Astrocyte of the cerebellum (primary cell): Measurements from ENCODE around the gene DENND1B.
"Not testable (repeated sequence)": the region's sequence is repeated elsewhere in the genome, so short reads cannot be mapped to it uniquely, and the experiment has no call there.

Experiments
- DNase-seq: peaks from one replicate; pipeline ENCODE4 v3.0.0-alpha.2; 2011; ENCODE audit warnings: low read depth
- H3K4me3 ChIP-seq: 2 replicates; pipeline ENCODE4 v1.5.1; 2011; ENCODE audit warnings: mild to moderate bottlenecking, low read depth, low read length, moderate library complexity
- in situ Hi-C: cut with HindIII; loops from 2 replicates; pipeline ENCODE4 v1.10.0; 2017; ENCODE audit warnings: low sequenced_read_pairs
- TF ChIP-seq, protein P1 (sequence below): IDR thresholded peaks from 2 replicates; pipeline ENCODE4 v1.5.1; 2012; ENCODE audit warnings: low read length, low read depth, moderate library complexity, mild to moderate bottlenecking; ENCODE audit errors: missing control alignments

Gene DENND1B

DNA sequence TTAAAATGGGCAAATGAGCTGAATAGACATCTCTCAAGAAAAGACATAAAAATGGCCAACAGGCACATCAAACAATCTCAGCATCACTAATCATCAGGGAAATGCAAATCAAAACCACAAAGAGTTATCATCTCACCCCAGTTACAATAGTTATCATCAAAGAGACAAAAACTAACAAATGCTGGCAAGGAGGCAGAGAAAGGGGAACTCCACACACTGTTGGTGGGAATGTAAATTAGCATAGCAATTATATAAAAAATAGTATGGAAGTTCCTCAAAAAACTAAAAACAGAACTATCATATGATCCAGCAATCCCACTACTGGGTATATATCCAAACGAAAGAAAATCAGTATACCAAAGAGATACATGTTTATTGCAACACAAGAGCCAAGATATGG lies 68.7 kb downstream of the DENND1B start:
- no peak overlapping the region for H3K4me3 ChIP-seq
- TF ChIP-seq, protein P1, sequence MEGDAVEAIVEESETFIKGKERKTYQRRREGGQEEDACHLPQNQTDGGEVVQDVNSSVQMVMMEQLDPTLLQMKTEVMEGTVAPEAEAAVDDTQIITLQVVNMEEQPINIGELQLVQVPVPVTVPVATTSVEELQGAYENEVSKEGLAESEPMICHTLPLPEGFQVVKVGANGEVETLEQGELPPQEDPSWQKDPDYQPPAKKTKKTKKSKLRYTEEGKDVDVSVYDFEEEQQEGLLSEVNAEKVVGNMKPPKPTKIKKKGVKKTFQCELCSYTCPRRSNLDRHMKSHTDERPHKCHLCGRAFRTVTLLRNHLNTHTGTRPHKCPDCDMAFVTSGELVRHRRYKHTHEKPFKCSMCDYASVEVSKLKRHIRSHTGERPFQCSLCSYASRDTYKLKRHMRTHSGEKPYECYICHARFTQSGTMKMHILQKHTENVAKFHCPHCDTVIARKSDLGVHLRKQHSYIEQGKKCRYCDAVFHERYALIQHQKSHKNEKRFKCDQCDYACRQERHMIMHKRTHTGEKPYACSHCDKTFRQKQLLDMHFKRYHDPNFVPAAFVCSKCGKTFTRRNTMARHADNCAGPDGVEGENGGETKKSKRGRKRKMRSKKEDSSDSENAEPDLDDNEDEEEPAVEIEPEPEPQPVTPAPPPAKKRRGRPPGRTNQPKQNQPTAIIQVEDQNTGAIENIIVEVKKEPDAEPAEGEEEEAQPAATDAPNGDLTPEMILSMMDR = no peak
- DNase-seq = no peak
- in situ Hi-C loops = no loop called here

DNA sequence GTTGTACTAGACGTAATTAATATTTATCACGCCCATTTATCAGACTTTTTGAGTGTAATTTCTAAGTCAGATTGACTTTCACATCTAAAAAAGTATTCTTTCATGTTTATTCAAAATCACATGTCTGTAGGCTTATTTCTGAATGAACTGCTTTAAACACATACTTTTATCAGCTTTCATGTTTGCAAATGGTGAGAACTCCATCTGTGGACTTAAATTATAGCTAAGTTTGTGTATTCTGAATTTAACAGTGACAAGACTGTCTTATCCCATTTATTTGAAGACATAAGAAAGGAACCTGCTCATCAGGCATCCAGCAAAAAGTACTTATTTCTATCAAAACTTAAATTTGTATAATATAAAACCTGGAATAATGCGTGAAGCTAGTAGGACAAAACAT lies 69.3 kb downstream of the DENND1B start:
- no peak for DNase-seq
- TF ChIP-seq, protein P1 = no peak
- in situ Hi-C loops = no loop called here
- no peak overlapping the region for H3K4me3 ChIP-seq

DNA sequence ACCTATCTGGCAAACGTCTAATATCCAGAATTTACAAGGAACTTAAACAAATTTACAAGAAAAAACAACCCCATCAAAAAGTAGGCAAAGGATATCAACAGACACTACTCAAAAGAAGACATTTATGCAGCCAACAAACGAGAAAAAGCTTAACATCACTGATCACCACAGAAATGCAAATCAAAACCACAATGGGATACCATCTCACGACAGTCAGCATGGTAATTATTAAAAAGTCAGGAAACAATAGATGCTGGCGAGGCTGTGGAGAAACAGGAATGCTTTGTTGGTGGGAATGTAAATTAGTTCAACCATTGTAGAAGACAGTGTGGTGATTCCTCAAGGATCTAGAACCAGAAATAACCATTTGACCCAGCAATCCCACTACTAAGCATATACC lies 74.6 kb downstream of the DENND1B start:
- H3K4me3 ChIP-seq, in situ Hi-C loops: not testable (repeated sequence)
- DNase-seq = peak; percentile 67

DNA sequence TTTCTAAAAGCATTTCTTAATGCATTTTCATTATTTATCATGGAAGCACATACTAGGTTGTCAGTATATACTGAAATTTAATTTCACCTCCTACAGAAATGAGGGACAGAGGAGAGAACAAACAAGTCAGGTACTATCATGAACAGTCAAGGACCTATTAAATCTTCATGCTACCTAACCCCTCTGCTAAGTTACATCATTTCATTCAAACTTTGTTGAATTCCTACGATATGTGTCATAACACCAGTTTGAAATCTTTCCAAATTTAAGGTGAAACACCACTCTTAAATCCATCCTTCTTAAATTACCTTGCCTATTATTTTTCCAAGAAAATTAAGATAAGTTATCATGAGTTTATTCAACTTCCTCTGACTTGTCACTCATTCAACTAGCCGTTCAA lies 78.9 kb downstream of the DENND1B start:
- in situ Hi-C loops = no loop called here
- H3K4me3 ChIP-seq = no peak overlapping the region
- DNase-seq = peak; percentile 24
- TF ChIP-seq, protein P1 = no peak

DNA sequence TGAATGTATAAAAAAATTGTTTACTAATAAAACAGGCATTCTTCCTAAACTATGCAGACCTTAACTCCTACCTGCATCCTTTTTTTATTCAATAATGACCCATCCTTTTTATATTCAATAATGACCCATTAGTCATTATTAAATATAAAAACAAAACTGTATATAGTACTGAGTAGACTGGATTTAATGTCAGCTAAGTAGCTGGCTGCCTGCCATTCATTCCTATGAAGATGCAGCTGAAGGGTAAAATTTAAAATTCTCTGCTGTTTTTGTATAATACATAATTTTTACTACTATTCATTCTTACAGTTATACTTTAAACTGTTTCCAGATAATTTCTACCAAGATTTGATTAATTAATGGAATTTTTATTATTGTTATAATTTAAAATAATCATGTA lies 79.3 kb downstream of the DENND1B start:
- H3K4me3 ChIP-seq = no peak overlapping the region
- in situ Hi-C loops = no loop called here
- TF ChIP-seq, protein P1 = no peak
- DNase-seq = peak; percentile 9

DNA sequence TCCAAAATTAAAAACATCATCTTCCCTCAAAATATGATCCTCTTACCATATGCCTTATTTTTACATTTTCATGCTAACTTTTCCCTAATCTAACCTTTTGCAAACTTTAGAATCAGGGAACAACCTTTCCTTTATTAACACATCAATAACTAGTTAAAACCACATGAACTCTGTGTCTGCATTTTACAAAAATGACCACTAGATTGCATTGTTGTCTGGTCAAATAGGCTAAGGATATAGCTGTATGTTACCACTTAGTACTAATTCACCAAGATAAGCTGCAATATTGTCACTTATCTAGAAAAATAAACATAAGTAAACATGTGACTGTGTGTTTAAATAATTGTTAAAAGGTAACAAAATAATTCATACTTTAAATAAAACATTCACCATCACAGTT lies 82.3 kb downstream of the DENND1B start:
- peak; percentile 6 for DNase-seq
- H3K4me3 ChIP-seq = no peak overlapping the region
- in situ Hi-C loops = no loop called here
- TF ChIP-seq, protein P1 = no peak

DNA sequence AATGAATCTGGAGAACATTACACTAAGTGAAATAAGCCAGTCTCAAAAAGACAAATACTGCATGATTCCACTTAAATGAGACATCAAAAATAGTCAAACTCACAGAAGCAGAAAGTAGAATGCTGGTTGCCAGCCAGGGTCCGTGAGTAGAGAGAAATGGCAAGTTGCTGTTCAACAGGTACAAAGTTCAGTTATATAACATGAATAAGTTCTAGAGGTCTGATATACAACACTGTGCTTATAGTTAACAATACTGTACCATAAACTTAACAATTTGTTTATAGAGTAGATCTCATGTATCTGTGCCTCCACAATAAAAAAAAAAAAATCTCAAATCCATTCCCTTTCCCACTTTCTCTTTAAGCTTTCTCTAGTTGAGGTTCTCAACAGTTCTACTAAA lies 83.5 kb downstream of the DENND1B start:
- DNase-seq = no peak
- in situ Hi-C loops = no loop called here
- no peak overlapping the region for H3K4me3 ChIP-seq
- TF ChIP-seq, protein P1 = no peak
